Mammary epithelial cell (primary cell): ENCODE measurements around the gene KLC4.

Experiments used
- CTCF ChIP-seq, 2 donors: IDR thresholded peaks in 1 of 2; conservative IDR thresholded peaks in 1 of 2; 2 replicates each; pipeline ENCODE4 v1.5.1; 2011 to 2012; ENCODE audit warnings: inconsistent platforms in 2 of 2, low read length in 2 of 2, mild to moderate bottlenecking in 2 of 2, control low read depth in 1 of 2, low read depth in 1 of 2; ENCODE audit not compliant: insufficient read depth in 1 of 2; ENCODE audit errors: extremely low read depth in 1 of 2
- EZH2 ChIP-seq: IDR thresholded peaks from 2 replicates; pipeline ENCODE4 v1.6.1; 2012; ENCODE audit warnings: low read length, inconsistent platforms, borderline replicate concordance

- TF ChIP-seq CTCF (conservative IDR thresholded peaks at IDR 0.05 in 1 of 2, IDR thresholded peaks at IDR 0.05 in 1 of 2; ENCODE audit: extremely low read depth in 1 of 2, insufficient read depth in 1 of 2, low read depth in 1 of 2, low read length in 2 of 2) (no peak), EZH2 (no peak)
Observed at GRCh38 chr6:43076464-43077332, 17.3 kb downstream of the KLC4 start.
